ENCODE results near the gene SNN. TPM values are rescaled to one million over a fixed set of nuclear protein-coding genes. Genes with fewer than 3 reads are reported as not detected.

Gene SNN
- total RNA-seq, 3 donors from 2014 or later: 16.4 to 68.3 (median 18.7) TPM

DNA sequence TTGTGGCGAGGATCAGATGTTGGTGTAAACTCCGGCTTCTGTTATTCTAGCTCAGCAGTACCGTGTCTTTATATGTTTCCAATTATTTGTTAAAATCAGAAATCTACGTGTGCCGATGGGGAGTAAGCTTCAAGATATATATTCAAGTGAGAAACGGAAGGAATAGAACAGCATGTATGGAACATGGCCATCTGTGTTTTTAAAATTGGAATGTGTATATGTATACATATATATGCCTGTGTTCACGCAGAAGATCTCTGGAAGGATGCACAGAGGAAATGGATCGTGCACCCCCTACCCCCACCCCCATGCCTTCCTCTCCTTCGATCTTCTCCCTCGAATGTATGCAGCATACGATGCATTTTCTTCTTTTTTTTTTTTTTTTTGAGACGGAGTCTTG lies 7.7 kb upstream of the SNN start:
- no peak overlapping the region for H3K4me3 ChIP-seq
- intact Hi-C loops (cut with DNase I; ENCODE audit: low total_unique reads): no loop called here
- no peak for DNase-seq (ENCODE audit: low spot score in 2 of 2)
- no peaks in the 10 kb centered on the region for H3K9me3 ChIP-seq
- H3K36me3 ChIP-seq: no peaks in the 10 kb centered on the region
- H3K4me1 ChIP-seq: no peaks in the 10 kb centered on the region
- TF ChIP-seq POLR2A (IDR thresholded peaks at IDR 0.05) (no peak), POLR2AphosphoS5 (IDR thresholded peaks at IDR 0.05) (no peak), CTCF (IDR thresholded peaks at IDR 0.05) (no peak)
- H3K27ac ChIP-seq: no peak overlapping the region
- H3K27me3 ChIP-seq: no peaks in the 10 kb centered on the region

DNA sequence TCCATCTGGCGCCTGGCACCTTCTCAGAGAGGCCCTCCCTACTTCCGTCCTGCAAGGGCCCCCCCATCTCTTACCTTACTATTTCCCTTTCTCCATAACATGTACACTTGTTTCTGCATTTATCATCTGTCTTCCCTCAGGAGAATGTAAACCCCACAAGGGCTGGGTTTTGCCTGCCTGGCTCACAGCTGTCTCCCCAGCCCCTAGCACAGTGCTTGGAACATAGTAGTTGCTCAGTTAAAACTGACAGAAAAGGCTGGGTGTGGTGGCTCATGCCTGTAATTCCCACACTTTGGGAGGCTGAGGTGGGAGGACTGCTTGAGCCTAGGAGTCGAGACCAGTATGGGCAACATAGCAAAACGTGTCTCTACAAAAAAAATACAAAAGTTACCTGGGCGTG lies 5.7 kb upstream of the SNN start:
- H3K4me1 ChIP-seq: no peaks in the 10 kb centered on the region
- no peaks in the 10 kb centered on the region for H3K27me3 ChIP-seq
- DNase-seq (ENCODE audit: low spot score in 2 of 2): no peak
- no peaks in the 10 kb centered on the region for H3K9me3 ChIP-seq
- TF ChIP-seq CTCF (IDR thresholded peaks at IDR 0.05) (no peak), POLR2A (IDR thresholded peaks at IDR 0.05) (no peak), POLR2AphosphoS5 (IDR thresholded peaks at IDR 0.05) (no peak)
- no peak overlapping the region for H3K4me3 ChIP-seq
- H3K27ac ChIP-seq: no peak overlapping the region
- intact Hi-C loops (cut with DNase I; ENCODE audit: low total_unique reads): no loop called here
- H3K36me3 ChIP-seq: no peaks in the 10 kb centered on the region

- DNase-seq (ENCODE audit: low spot score in 2 of 2): no peak
- no peaks in the 10 kb centered on the region for H3K27me3 ChIP-seq
- intact Hi-C loops (cut with DNase I; ENCODE audit: low total_unique reads): no loop called here
- no peaks in the 10 kb centered on the region for H3K36me3 ChIP-seq
- no peak overlapping the region for H3K27ac ChIP-seq
- H3K9me3 ChIP-seq: no peaks in the 10 kb centered on the region
- no peak for TF ChIP-seq POLR2AphosphoS5 (IDR thresholded peaks at IDR 0.05)
- TF ChIP-seq CTCF (IDR thresholded peaks at IDR 0.05): no peak
- TF ChIP-seq POLR2A (IDR thresholded peaks at IDR 0.05): no peak
- H3K4me3 ChIP-seq: no peak overlapping the region
- H3K4me1 ChIP-seq: no peaks in the 10 kb centered on the region
Observed at GRCh38 chr16:11665071-11665491, 3.2 kb upstream of the SNN start.

GRCh38 chr16:11666103-11667055 lies 1.9 kb upstream of the SNN start:
- DNase-seq (ENCODE audit: low spot score in 2 of 2): no peak
- intact Hi-C loops (cut with DNase I; ENCODE audit: low total_unique reads): no loop called here
- no peak overlapping the region for H3K4me3 ChIP-seq
- no peak overlapping the region for H3K27ac ChIP-seq
- H3K36me3 ChIP-seq: no peaks in the 10 kb centered on the region
- no peaks in the 10 kb centered on the region for H3K27me3 ChIP-seq
- TF ChIP-seq POLR2A (IDR thresholded peaks at IDR 0.05) (no peak), POLR2AphosphoS5 (IDR thresholded peaks at IDR 0.05) (no peak)
- peaks cover 0 to 3% of the 10 kb centered on the region in 2 donors for H3K4me1 ChIP-seq
- H3K9me3 ChIP-seq: no peaks in the 10 kb centered on the region

- no peaks in the 10 kb centered on the region for H3K9me3 ChIP-seq
- H3K4me1 ChIP-seq: peaks cover under 1 to 4% of the 10 kb centered on the region in 2 donors
- H3K27ac ChIP-seq: no peak overlapping the region
- no peak for DNase-seq (ENCODE audit: low spot score in 2 of 2)
- intact Hi-C loops (cut with DNase I; ENCODE audit: low total_unique reads): no loop called here
- peak overlapping the region in 2 of 3 donors; percentile 85 to 90 for H3K4me3 ChIP-seq
- no peaks in the 10 kb centered on the region for H3K27me3 ChIP-seq
- H3K36me3 ChIP-seq: no peaks in the 10 kb centered on the region
- no peak for TF ChIP-seq CTCF (IDR thresholded peaks at IDR 0.05)
- TF ChIP-seq POLR2A (IDR thresholded peaks at IDR 0.05): no peak
- TF ChIP-seq POLR2AphosphoS5 (IDR thresholded peaks at IDR 0.05): no peak
Observed at GRCh38 chr16:11667221-11667823, 933 bp upstream of the SNN start.

Measured in breast epithelium (tissue), 4 donors.